Measurements from ENCODE around the gene FAM43B.
"Not testable (repeated sequence)": the region's sequence is repeated elsewhere in the genome, so short reads cannot be mapped to it uniquely, and the experiment has no call there.

FAM43B gene

GRCh38 chr1:20551945-20552727 lies at the start of gene FAM43B:
TSS of gene FAM43B (plus strand) at chr1:20552573. CDS start at chr1:20552974, 401 bp downstream.
- peak; percentile 52 for DNase-seq (ENCODE audit: low spot score)

- no peak for DNase-seq (ENCODE audit: low spot score)
Measured at GRCh38 chr1:20505488-20505887, 46.9 kb upstream of the FAM43B start.

- no peak for DNase-seq (ENCODE audit: low spot score)
Measured at GRCh38 chr1:20507248-20507563, 45.2 kb upstream of the FAM43B start.

- peak; percentile 92 for DNase-seq (ENCODE audit: low spot score)
Measured at GRCh38 chr1:20507564-20508410, 44.6 kb upstream of the FAM43B start, which contains the start of gene MUL1. TSS of gene MUL1 (minus strand) at chr1:20508151. CDS start at chr1:20508024, 127 bp downstream.

GRCh38 chr1:20508411-20508771 lies 44.0 kb upstream of the FAM43B start:
- no peak for DNase-seq (ENCODE audit: low spot score)

GRCh38 chr1:20511518-20512428 lies 40.6 kb upstream of the FAM43B start:
- no peak for DNase-seq (ENCODE audit: low spot score)

GRCh38 chr1:20519609-20520262 lies 32.6 kb upstream of the FAM43B start:
- DNase-seq (ENCODE audit: low spot score): not testable (repeated sequence)

GRCh38 chr1:20521960-20522861 lies 30.2 kb upstream of the FAM43B start:
- DNase-seq (ENCODE audit: low spot score): peak; percentile 38

- no peak for DNase-seq (ENCODE audit: low spot score)
Measured at GRCh38 chr1:20526267-20526666, 26.1 kb upstream of the FAM43B start.

- no peak for DNase-seq (ENCODE audit: low spot score)
Measured at GRCh38 chr1:20528221-20528620, 24.2 kb upstream of the FAM43B start.

GRCh38 chr1:20530306-20530705 lies 22.1 kb upstream of the FAM43B start:
- no peak for DNase-seq (ENCODE audit: low spot score)

GRCh38 chr1:20530901-20531300 lies 21.5 kb upstream of the FAM43B start:
- no peak for DNase-seq (ENCODE audit: low spot score)

GRCh38 chr1:20533635-20534034 lies 18.7 kb upstream of the FAM43B start:
- no peak for DNase-seq (ENCODE audit: low spot score)

GRCh38 chr1:20534659-20535417 lies 17.5 kb upstream of the FAM43B start:
- DNase-seq (ENCODE audit: low spot score): no peak

GRCh38 chr1:20538227-20538626 lies 14.1 kb upstream of the FAM43B start:
- no peak for DNase-seq (ENCODE audit: low spot score)

- no peak for DNase-seq (ENCODE audit: low spot score)
Measured at GRCh38 chr1:20538760-20539551, 13.4 kb upstream of the FAM43B start.

- no peak for DNase-seq (ENCODE audit: low spot score)
Measured at GRCh38 chr1:20540281-20540680, 12.1 kb upstream of the FAM43B start.

- no peak for DNase-seq (ENCODE audit: low spot score)
Measured at GRCh38 chr1:20546637-20547036, 5.7 kb upstream of the FAM43B start.

- no peak for DNase-seq (ENCODE audit: low spot score)
Measured at GRCh38 chr1:20551161-20551560, 1.2 kb upstream of the FAM43B start.
